Uterus (tissue), 2 donors: ENCODE data around the gene DCAF5.

Experiments used
- POLR2A ChIP-seq, 2 donors: fragments of 450-650 bp; IDR thresholded peaks; one replicate each; pipeline ENCODE4 v1.6.1; 2016; ENCODE audit warnings: antibody characterized with exemption in 2 of 2, mild to moderate bottlenecking in 1 of 2, moderate library complexity in 1 of 2
- TF ChIP-seq, protein P1 (sequence below), 4 experiments: fragments of 200-600 bp in 2 of 4; fragments of 450-650 bp in 2 of 4; sonication (generic) in 2 of 4; IDR thresholded peaks; one replicate each; pipeline ENCODE4 v1.5.1; 2016 to 2019; ENCODE audit warnings: antibody characterized with exemption in 4 of 4, mild to moderate bottlenecking in 2 of 4, moderate library complexity in 1 of 4

DNA sequence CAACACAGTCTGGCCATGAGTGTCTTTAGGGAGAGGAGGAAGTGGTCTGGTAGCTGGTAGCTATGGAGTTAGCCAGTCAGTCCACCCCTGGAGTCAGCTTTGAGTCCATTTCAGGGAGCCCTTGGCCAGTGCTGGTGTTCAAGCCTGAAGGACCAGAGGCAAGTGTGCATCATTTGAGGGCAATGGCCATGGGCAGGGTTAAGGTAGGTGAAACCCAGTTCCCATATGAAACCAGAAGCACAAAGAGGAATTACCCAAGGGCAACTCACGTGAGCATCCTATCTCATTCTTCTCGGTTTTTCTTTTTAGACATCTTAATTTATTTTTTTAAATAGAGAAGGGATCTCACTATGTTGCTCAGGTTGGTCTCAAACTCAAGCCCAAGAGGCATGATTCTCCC, 112.6 kb downstream of the DCAF5 start:
- TF ChIP-seq, protein P1, sequence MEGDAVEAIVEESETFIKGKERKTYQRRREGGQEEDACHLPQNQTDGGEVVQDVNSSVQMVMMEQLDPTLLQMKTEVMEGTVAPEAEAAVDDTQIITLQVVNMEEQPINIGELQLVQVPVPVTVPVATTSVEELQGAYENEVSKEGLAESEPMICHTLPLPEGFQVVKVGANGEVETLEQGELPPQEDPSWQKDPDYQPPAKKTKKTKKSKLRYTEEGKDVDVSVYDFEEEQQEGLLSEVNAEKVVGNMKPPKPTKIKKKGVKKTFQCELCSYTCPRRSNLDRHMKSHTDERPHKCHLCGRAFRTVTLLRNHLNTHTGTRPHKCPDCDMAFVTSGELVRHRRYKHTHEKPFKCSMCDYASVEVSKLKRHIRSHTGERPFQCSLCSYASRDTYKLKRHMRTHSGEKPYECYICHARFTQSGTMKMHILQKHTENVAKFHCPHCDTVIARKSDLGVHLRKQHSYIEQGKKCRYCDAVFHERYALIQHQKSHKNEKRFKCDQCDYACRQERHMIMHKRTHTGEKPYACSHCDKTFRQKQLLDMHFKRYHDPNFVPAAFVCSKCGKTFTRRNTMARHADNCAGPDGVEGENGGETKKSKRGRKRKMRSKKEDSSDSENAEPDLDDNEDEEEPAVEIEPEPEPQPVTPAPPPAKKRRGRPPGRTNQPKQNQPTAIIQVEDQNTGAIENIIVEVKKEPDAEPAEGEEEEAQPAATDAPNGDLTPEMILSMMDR (IDR thresholded peaks at IDR 0.05) = no peak
- no peak for TF ChIP-seq POLR2A (IDR thresholded peaks at IDR 0.05)
